ENCODE results near the gene NME3.
A peak's percentile ranks its signal among the peaks of the same experiment; 100 is the strongest.

Gene NME3

DNA sequence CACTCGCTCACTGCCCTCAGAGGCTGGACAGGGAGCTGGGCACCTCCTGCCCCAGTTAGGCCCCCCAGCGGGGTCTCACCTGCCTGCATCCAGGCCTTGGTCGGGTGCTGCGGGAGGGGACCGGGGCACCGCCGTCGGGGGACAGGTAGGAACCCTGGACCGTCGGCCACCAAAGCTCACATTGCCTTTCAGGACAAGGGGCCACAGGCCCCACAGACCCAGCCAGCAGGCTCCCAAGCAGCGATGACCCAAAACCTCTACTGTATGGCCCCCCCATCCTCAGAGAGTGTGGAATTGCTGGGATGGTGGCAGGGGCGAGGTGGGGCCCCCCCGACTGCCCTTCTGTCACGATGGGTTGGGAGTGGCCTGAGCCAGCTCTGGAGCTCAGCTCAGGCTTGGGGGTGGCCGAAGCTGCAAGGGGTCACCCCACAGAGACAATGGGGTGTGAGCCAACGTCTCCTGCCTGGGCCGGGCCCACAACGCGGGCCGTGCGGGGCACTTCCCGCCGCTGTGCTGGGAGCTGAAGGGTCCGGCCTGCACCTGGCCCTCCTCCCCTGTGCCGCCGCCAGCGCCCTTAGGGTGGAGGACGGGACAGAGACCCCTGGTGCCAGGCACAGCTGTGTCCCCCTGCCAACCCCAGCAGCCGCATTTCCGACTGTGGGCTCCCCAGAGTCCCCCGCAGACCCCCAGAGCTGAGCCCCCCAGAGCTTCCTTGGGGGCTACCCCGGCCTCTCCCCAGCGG is 21.7 kb upstream of the NME3 start:
- DNase-seq, result no peak

DNA sequence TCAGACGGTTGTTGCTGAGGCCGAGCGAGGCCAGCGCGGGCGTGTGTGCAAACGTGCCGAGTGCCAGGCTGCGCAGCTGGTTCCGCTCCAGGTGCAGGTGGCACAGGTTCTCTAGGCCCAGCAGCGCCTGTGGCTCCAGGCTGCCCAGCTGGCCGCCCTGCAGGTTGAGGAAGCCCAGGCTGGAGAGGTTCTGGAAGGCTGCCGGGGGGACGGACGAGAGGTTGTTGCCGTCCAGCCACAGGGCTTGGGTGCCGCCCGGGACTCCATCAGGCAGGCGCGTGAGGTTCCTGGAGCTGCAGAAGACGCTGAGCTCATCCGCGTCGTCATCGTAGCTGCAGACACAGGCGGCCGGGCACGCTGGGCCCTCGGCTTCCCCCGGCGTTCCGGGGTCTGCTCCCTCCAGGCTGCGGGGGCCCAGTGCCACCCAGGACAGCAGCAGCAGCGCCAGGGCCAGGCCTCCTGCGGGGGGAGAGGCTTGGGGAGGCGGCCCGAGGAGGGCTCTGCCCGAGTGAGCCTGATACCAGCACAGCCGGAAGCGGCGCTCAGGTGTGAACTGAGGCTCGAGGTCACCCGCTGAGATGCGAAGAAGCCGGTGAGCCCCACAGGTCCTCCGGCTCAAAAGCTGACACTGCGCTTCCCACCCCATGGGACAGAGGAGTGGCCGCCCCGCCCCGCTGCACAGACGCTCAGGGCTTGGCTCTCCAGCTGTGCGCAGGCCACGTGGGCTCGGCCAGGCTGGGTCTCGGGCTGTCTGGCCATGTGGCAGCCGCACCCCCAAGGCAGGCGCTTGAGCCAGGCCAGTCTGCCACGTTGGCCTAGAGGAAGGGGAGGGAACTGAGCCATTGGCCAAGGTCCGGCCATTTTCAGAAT is 20.8 kb upstream of the NME3 start:
- no peak for DNase-seq

DNA sequence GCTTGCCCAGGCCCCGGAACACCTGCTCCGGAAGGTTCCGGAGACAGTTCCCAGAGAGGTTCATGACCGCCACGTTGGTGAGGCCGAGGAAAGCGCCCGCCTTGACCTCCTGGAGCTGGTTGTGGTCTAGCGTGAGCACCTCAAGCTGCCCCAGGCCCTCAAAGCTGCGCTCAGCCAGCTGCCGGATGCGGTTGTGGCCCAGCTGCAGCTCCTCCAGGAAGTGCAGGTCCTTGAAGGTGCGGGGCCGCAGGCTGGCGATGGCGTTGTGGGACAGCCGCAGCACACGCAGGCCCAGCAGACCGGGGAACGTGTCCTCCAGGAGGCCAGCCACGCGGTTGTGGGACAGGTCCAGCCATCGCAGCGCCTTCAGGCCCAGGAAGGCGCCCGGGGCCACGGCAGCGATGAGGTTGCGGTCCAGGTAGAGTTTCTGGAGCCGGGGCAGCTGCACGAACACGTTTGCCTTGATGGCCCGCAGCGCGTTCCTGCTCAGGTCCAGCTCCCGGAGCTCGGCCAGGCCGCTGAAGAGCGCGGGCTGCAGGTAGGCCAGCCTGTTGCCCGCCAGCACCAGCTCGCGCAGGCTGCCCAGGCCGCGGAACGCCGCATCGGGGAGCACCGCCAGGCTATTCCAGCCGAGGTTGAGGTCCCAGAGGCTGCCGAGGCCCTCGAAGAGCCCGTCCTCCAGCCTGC is 20.1 kb upstream of the NME3 start:
- DNase-seq, result no peak

DNA sequence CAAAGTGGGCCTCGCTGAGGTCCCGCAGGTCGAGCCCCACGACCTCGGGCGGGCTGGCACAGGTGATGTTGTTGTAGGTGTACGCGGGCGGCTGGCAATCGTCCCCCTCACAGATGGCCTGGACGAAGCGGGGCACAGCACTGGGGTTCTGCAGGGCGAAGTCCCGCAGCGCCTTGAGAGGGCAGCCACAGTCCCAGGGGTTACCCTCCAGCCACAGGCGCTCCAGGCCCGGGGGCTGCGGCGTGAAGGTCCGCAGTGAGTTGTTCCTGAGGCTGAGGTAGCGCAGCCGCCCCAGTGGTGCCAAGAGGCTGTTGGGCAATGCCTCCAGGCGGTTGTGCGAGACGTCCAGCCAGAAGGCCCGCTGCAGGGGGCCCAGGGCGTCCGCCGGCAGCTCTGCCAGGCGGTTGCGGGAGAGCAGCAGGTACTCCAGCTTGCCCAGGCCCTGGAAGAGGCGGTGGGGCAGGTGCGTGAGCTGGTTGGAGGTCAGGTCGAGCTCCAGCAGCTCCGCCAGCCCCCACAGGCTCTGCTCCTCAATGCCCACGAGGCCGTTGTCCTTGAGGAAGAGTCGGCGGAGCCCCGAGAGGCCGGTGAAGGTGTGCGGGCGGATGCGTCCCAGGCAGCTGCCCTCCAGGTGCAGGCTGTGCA is 19.4 kb upstream of the NME3 start:
- DNase-seq, result no peak

DNA sequence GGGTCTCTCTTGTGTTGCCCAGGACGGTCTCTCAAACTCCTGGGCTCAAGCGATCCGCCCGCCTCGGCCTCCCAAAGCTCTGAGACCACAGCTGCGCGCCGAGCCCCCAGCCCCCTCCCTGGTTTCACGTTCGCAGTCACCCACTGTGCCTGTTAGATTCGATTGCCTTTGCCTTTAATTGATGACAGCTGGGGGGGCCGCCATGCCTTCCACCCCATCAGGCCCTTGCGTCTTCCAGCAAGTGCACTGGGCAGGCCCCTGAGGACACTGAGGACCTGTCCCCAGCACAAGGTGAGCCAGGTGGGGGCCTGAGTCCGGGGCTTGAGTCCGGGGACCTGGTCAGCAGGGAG is 18.9 kb upstream of the NME3 start:
- no peak for DNase-seq

DNA sequence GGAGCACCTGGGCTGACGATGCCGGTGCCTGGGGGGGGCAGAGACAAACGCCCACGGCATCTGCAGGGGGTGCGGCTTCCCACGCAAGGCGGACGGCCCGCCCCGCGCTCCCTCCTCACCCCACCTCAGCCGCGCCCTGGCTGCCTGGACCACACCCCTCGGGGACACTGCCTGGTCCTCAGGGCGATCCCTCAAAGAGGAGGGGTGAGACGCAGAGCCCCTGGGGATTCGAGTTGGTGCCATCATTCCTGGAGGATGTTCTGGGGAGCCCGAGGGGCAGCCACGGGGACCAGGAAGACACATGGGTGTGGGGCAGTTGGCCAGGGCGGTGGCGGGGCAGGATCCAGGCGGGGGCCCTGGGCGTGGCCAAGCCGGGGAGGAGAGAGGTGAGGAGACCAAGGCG is 18.3 kb upstream of the NME3 start:
- no peak for DNase-seq

DNA sequence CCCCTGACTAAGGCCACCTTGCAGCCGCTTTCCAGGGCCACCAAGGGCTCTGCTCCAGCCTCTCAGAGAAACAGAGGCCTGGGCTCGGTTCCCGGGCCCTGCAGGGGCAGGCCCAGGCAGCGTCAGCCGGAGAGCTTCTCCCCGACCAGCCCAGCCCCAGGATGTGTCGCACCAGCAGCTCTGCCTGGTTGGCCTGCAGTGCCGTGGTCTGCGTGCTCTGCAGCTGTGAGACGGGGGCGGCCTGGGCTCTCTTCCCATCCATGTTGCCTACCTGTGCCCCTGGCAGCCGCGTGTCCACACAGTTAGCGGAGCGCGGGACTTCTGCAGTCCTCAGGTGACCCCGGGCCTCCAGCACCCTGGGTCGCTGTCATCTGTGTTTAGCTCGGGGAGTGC is 17.4 kb upstream of the NME3 start:
- no peak for DNase-seq

DNA sequence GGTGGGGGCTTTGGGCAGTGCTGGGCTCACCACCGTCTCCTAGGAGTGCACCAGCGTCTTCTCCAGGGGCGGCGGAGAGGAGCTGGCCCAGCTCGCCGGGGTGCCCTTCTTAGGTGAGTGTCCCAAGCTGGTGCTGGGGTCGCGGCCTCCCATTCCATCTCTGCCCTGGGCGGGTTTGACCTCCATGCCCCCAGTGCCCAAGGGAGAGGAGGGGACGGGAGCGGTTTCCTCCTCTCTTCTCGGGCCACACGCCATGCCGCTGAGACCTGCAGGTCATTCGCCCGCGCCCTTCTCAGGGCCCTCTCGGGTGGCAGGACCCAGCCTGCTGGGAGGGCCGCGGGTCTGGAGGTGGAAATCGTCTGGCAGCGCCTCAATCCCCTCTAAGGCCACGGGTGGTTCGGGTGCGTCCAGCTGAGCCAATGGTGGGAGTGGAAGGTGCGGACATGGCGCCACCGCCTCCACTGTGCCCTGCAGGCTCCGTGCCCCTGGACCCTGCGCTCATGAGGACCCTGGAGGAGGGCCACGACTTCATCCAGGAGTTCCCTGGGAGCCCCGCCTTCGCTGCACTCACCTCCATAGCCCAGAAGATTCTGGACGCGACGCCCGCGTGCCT is 16.9 kb upstream of the NME3 start:
- no peak for DNase-seq

DNA sequence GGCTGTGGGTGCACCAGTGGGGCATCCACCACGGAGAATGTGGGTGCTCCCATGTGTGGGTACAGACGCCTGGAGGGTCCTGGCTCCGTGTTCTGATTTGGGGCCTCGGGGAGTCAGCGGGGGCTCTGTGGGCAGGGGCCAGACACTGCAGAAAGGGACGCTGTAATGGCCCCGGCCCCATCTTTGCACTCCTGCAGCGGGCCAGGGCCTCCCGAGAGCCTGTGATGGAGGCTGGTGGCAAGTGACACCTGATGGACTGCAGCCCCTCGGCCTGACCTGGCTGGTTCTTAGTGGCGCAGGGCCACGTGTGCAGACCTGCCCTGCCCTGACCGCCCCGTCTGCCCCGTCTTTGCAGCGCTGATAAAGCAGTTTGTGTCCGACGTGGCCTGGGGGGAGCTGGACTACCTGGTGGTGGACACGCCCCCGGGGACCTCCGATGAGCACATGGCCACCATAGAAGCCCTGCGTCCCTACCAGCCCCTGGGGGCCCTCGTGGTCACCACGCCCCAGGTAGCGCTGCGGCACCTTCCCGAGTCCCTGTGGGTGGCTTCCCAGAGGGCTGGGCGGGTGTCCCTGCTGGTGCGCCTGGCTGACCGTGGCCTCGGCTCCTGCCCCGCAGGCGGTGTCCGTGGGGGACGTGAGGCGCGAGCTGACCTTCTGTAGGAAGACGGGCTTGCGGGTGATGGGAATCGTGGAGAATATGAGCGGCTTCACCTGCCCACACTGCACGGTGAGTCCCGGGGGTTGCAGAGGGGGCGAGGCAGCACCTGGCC is 16.2 kb upstream of the NME3 start:
- DNase-seq, result no peak

DNA sequence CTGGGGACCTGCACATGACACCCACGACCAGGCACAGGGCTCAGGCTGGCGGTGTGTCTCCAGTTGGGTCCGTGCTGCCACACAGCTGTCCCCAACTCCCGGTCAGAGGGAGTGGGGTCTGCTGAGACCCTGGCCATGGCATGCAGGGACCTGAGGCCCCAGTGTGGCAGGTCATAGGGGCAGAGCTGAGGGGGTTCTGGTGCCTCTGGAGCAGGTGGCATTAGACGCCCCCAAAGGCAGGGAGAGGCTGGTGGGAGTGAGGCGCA is 15.6 kb upstream of the NME3 start:
- no peak for DNase-seq

DNA sequence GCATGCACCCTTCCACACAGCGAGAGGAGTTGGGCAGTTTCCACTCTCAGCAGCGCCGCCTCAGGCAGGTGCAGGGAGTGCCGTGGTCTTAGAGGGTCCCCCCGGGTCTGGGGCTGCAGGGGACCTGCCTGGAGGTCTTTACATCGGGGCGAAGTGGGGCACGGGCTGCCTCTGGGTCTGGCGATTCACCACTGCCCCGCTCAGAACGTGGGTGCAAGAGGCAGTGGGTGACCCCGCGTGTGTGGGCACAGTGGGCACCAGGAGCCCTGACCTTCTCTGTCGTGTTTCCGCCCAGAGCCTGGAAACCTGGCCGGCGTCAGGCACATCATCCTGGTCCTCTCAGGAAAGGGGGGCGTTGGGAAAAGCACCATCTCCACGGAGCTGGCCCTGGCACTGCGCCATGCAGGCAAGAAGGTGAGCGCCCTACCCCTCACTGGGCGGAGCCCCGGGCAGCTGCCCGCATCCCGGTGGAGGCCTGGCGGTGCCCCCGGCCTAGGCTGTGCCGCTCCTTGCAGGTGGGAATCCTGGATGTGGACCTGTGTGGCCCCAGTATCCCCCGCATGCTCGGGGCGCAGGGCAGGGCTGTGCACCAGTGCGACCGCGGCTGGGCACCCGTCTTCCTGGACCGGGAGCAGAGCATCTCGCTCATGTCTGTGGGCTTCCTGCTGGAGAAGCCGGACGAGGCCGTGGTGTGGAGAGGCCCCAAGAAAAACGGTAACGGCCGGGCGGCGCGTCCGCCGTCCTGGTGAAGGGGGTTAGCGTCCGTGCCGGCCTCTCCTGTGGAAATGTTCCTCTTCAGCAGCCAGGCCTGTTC is 15.1 kb upstream of the NME3 start:
- DNase-seq, result no peak

DNA sequence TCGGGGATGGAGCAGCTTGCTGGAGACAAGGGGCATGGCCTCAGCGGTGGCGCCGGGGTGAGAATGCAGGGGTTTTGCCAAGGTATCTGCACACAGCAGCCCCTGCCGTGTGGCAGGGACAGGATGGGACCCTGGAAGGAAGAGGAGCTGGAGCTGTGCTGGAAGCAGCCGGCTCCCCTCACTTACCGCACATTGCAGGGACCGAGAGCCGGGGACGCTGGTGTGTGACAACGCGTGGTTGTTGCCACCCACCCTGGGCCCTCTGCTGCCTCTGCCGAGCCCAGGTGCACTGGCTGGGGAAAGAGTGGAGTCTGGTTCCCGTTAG is 14.5 kb upstream of the NME3 start:
- DNase-seq, result no peak

DNA sequence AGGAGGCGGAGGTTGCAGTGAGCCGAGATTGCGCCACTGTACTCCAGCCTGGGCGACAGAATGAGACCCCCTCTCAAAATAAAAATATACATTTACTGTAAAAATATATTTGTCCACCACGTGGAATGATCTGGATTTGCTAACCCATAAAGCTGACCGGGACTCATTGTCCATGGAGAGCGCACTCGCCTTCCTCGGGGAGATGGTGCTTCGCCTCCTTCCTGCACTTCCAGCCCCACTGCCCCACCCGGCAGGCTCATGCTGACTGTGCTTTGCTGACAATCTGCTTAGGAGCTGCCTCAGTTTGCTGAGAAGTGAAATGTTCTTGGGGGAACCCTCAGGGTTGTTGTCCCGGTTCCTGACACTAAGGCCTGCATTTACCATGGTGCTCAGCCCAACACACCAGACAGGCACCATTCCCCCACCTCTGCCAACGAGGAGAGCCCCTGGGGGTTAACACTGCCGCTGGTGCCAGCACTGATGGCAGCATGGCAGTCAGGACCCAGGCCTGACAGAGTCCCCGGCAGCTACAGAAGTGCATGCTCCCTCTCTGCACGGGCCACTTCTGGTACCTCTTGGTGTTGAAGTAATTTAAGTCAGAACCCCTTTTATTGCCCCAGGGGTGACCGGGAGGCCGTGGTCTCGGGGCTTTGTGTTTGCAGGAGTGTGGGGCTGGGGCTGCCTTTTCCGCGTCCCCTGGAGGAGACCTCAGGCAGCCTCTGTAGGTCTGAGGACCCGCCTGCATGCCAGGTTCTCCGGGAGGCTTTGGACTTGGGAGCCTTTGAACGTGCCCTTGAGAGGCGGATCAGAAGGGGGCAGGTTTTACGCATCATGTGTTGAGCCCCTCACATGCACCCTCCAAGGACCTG is 13.9 kb upstream of the NME3 start:
- no peak for DNase-seq

DNA sequence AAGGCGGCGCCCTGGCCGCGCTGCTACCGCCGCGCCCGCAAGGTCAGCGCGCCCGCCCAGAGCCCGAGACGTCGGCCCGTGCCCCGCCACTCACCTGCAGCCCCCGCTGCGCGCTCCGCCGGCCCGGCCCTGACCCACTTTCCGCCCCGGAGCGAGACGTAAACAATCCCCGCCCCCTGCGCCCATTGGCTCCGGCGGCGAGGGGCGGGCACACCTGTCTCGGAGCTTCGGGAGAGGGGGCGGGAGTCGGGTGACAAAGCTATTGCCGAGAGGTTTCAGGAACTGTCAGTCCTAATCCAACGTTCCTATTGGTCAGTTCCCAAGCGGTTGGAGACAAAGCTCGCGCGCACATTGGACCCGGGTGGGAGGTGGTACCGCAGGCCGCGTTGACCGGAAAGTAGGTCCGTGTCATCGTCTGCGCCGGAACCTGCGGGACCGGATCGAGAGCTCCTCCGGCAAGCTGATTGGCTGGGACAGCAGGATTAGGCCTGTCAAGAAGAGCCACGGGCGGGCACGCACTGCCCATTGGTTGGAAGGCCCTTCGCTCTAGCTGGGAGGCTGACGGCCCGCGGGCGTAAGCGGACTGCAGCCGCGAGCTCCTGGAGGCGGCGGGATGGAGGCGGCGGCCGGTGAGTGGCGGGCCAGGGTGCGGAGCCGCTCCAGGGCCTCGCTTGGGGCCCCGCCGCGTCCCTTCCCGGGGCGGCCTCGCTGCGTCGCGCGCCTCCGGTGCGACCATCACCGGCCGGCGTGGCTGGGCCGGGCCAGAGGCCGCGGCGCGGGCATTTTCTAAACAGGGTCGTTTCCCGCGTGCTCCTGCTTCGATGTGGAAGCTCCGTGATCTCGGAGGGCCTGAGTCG is 11.3 kb upstream of the NME3 start, which contains the start of the genes NUBP2 and SPSB3:
TSS of gene NUBP2 (plus strand) at position 553 of the 857 bp plus-strand sequence. CDS start at position 614, 61 bp downstream.
TSS of gene SPSB3 (minus strand) at position 164 of the 857 bp plus-strand sequence. CDS start 1,088 bp downstream, outside the sequence.
- peak; percentile 99 for DNase-seq

DNA sequence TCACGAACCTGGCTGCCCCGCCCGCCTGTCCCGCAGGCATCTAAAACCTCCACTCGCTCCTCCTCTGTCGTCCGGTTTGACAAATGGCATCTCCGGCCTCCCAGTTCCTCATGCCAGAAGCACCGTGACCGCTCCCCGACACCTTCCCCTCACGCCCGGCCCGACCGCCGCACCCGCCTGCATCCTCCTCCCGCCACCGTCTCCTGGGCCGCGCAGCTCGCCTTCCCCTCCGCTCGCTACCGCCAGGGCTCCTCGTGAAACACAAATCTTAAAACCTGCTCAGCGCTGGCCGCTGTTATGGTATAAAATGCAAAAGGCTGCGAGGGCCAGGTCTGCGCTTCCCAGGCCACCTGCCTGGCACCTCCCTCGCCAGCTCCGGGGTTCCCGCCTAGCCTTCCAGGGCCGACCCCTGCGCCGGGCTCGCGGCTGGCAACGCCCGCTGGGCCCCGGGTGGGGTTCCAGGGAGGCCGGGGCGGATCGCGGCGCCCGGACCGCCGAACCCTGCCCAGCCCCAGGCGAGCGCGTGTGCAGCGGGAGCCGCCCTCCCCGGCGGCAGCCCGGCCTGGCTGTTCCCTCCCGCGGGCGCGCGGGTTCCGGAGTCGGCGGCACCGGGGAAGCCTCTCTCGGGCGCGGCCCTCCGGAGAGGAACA is 10.5 kb upstream of the NME3 start:
- no peak for DNase-seq

DNA sequence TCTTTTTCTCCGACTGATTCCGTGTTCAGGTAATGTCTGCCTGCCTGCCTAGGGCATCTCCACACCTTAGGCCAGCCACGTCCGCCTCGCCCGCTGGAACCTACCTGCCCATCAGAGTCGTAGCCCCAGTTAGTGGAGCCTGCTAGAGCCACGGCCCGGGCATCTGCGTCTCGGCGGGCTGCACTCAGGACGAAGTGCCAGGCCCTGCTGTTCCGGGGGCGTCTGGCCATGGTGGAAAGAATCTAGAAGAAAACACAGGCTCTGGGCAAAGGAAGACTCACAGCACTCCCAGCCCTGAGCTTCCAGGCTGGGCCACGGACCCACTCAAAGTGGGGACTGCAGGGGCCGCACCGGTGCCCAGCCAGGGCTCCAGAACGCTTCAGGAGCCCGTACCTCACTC is 9.9 kb upstream of the NME3 start:
- DNase-seq, result no peak

DNA sequence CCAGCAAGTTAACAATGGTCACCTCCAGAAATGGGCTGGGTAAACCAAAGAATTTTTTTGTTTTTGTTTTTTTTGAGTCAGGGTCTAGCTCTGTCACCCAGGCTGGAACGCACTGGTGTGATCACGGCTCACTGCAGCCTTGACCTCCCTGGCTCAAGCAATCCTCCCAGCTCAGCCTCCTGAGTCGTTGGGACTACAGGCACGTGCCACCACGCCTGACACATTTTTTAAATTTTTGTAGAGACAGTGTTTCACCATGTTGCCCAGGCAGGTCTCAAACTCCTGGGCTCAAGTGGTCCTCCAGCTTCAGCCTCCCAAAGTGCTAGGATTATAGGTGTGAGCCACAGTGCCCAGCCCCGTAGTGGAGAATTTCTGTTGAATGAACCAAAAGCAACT is 9.3 kb upstream of the NME3 start:
- no peak for DNase-seq

DNA sequence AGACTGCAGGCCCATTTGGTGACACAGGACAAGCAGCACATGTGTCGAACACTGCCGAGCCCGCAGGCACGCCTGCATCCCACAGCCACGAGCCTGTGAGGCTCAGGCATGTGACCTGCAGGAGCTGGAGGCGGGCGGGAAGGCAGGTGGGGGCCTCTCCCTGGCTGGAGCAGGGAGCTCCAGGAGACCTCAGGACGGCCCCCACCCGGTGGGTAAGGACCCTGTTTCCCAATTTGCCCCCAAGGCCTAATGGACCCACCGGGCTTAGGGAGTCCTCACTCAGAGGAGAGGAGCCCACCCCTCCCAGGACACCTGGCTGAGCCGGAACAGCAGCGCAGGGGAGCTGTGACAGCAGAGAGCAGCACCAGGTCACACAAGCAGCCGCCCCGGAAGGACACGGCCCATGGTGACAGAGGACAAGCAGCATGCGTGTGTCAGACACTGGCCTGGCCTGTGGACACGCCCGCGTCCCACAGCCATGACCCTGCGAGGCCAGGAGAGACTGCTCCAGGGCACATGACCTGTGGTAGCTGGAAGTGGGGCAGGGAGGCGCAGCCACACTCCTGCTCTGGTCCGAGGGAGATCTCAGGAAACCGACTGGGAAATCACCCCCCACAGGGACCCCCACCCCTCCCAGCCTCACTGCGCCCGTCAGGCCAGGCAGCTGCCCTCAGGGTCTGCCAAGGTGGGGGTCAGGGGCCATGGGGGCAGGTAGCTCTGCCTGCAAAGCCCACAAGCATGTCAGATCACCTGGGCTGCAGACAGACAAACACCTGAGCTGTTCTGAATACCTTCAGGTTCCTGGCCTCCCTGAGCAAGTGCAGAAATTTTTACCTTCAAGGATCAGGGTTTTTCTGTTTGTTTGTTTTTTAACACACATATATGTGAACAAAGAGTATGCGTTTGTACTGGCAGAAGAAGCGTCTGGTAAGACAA is 8.7 kb upstream of the NME3 start:
- DNase-seq, result no peak
